Endothelial cell of umbilical vein (primary cell): ENCODE data around the gene MAPKAP1.

ENCODE experiments used
- CTCF ChIP-seq, 2 donors: IDR thresholded peaks; 1 replicate in 1 of 2; 2 replicates in 1 of 2; pipeline ENCODE4 v1.5.1; 2011; ENCODE audit warnings: low read length in 2 of 2, mild to moderate bottlenecking in 2 of 2, moderate library complexity in 2 of 2, control low read depth in 1 of 2, inconsistent platforms in 1 of 2, low read depth in 1 of 2; ENCODE audit not compliant: insufficient read depth in 1 of 2; ENCODE audit errors: extremely low read depth in 1 of 2
- EZH2 ChIP-seq: IDR thresholded peaks from 2 replicates; pipeline ENCODE4 v1.6.1; 2012; ENCODE audit warnings: borderline replicate concordance, low read depth, mild to moderate bottlenecking, moderate library complexity, low read length, inconsistent platforms; ENCODE audit not compliant: severe bottlenecking
- FOS ChIP-seq: IDR thresholded peaks from 2 replicates; pipeline ENCODE4 v1.6.1; 2011; ENCODE audit warnings: mild to moderate bottlenecking, low read length, moderate library complexity, borderline replicate concordance; ENCODE audit not compliant: insufficient read depth
- JUN ChIP-seq: IDR thresholded peaks from 2 replicates; pipeline ENCODE4 v1.6.1; 2011; ENCODE audit warnings: borderline replicate concordance, low read depth; ENCODE audit not compliant: insufficient read length, insufficient read depth
- MYC ChIP-seq: IDR thresholded peaks from one replicate; pipeline ENCODE4 v1.6.1; 2011; ENCODE audit warnings: mild to moderate bottlenecking, low read depth, low read length
- POLR2A ChIP-seq: IDR thresholded peaks from 2 replicates; pipeline ENCODE4 v1.6.1; 2012; ENCODE audit warnings: low read depth, mild to moderate bottlenecking, control low read depth, low read length
- POLR2AphosphoS5 ChIP-seq: IDR thresholded peaks from 2 replicates; pipeline ENCODE4 v1.6.1; 2012; ENCODE audit warnings: low read depth, mild to moderate bottlenecking, control low read depth, low read length, moderate library complexity; ENCODE audit not compliant: insufficient read depth

GRCh38 chr9:125574126-125574877 lies 132.7 kb downstream of the MAPKAP1 start:
- TF ChIP-seq CTCF (IDR thresholded peaks at IDR 0.05; ENCODE audit: extremely low read depth in 1 of 2, insufficient read depth in 1 of 2, low read depth in 1 of 2, low read length in 2 of 2) (no peak), POLR2A (no peak), MYC (no peak), POLR2AphosphoS5 (no peak), EZH2 (no peak), JUN (no peak), FOS (no peak)
